Measurements from ENCODE around the gene PRR16.

DNA sequence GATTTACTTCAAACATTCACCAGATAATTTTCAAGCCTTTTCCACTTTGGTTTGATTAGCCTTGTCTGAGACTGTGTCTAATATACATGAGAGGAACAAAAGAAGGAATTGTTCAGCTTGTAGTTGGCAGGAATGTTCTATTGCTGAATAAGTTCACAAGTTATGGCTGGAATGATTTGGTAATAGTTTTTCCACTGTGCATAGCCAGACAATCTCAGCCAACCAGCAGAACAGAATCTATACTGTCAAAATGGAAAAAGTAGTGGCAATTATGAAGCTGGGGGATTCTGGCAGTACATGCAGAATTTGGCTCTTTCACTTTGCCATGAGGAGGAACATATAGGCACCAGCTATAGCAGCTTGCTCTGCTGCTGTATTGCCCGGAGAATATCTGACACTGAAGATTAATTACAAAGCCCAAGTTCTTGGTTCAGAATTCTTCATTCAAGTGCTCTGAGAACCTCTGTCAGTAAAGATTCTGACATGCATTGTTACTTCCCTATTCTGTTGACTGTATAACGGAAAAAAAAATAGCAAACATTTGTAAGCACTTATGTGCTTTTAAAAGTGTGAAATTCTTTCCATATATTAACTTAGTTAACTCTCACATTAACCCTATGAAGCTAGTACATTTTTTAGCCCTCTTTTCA, 150.6 kb downstream of the PRR16 start:
- no peak for TF ChIP-seq SOX15 (CRISPR knock-in tag; IDR thresholded peaks at IDR 0.05)
- no peak for TF ChIP-seq ATF1 (CRISPR knock-in tag; IDR thresholded peaks at IDR 0.05)
- TF ChIP-seq GTF2I (CRISPR knock-in tag; conservative IDR thresholded peaks at IDR 0.05), result no peak
- TF ChIP-seq CTCF (IDR thresholded peaks at IDR 0.05), result no peak
- no peak for TF ChIP-seq ZNF263 (CRISPR knock-in tag; IDR thresholded peaks at IDR 0.05; ENCODE audit: low read depth)
- no peak for TF ChIP-seq SP1 (CRISPR knock-in tag; conservative IDR thresholded peaks at IDR 0.05)

Data from WTC11 (cell line).